NCI-H128 (cell line): ENCODE data around the gene PRKD3.

Experiments used
- DNase-seq: peaks from one replicate; lab custom pipeline; 2025; ENCODE audit not compliant: unreplicated experiment; lab: John Stamatoyannopoulos, UW

The PRKD3 gene

GRCh38 chr2:37324786-37325624, at the start of gene PRKD3:
Gene PRKD3, minus strand, starts transcription at chr2:37324833. Its CDS starts 8,309 bp downstream, at chr2:37316524.
- DNase-seq = no peak

GRCh38 chr2:37372000-37372399, 47.4 kb upstream of the PRKD3 start:
- DNase-seq = no peak

GRCh38 chr2:37370666-37371065, 46.0 kb upstream of the PRKD3 start:
- DNase-seq = no peak

GRCh38 chr2:37367984-37368383, 43.4 kb upstream of the PRKD3 start:
- no peak for DNase-seq

- no peak for DNase-seq
Measured at GRCh38 chr2:37367310-37367709, 42.7 kb upstream of the PRKD3 start.

- DNase-seq = no peak
Measured at GRCh38 chr2:37366773-37367172, 42.1 kb upstream of the PRKD3 start.

GRCh38 chr2:37365669-37366068, 41.0 kb upstream of the PRKD3 start:
- no peak for DNase-seq

GRCh38 chr2:37364351-37364750, 39.7 kb upstream of the PRKD3 start:
- DNase-seq = no peak

GRCh38 chr2:37361994-37362698, 37.5 kb upstream of the PRKD3 start:
- DNase-seq = no peak

GRCh38 chr2:37361216-37361815, 36.7 kb upstream of the PRKD3 start:
- DNase-seq = no peak

GRCh38 chr2:37358466-37358865, 33.8 kb upstream of the PRKD3 start:
- no peak for DNase-seq

GRCh38 chr2:37357530-37357929, 32.9 kb upstream of the PRKD3 start:
- DNase-seq = no peak

- no peak for DNase-seq
Measured at GRCh38 chr2:37357069-37357468, 32.4 kb upstream of the PRKD3 start.

- no peak for DNase-seq
Measured at GRCh38 chr2:37356299-37356698, 31.7 kb upstream of the PRKD3 start.

- no peak for DNase-seq
Measured at GRCh38 chr2:37355735-37356134, 31.1 kb upstream of the PRKD3 start.

GRCh38 chr2:37354531-37354930, 29.9 kb upstream of the PRKD3 start:
- DNase-seq = no peak

- peak; percentile 49 for DNase-seq
Measured at GRCh38 chr2:37350034-37350433, 25.4 kb upstream of the PRKD3 start.

GRCh38 chr2:37349231-37349860, 24.7 kb upstream of the PRKD3 start:
- no peak for DNase-seq

- DNase-seq = no peak
Measured at GRCh38 chr2:37348155-37348554, 23.5 kb upstream of the PRKD3 start.

GRCh38 chr2:37344453-37345361, 20.1 kb upstream of the PRKD3 start, which contains the start of gene QPCT:
Gene QPCT, plus strand, starts transcription at chr2:37344630. Its CDS starts 102 bp downstream, at chr2:37344732.
- DNase-seq = no peak
